ENCODE data around the gene PLPP7. TPM values are rescaled to one million over a fixed set of nuclear protein-coding genes. Genes with fewer than 3 reads are reported as not detected.

Gene PLPP7
- total and polyA plus RNA-seq, 5 donors: 96.3 to 160 (median 109) TPM

GRCh38 chr9:131282175-131282574 is 7.3 kb upstream of the PLPP7 start:
- ATAC-seq (no peak), DNase-seq (no peak)
- H3K27me3 ChIP-seq (ENCODE audit: control insufficient read depth, insufficient read depth): no peaks in the 10 kb centered on the region
- 78% methylated on average over 4 of the region's 4 CpGs for WGBS
- H3K9me3 ChIP-seq (ENCODE audit: control insufficient read depth, low read length): no peaks in the 10 kb centered on the region
- H3K4me3 ChIP-seq (ENCODE audit: low read length): no peak overlapping the region
- no peaks in the 10 kb centered on the region for H3K4me1 ChIP-seq (ENCODE audit: control insufficient read depth, insufficient read depth, low read length)
- no peak overlapping the region for H3K27ac ChIP-seq (ENCODE audit: low read length)
- intact Hi-C loops (cut with DNase I): loop anchor here in 1 of 4 donors (10.0 kb wide), 1 partner anchor 53 kb away; no protein-coding TSS in a partner anchor

- H3K27ac ChIP-seq (ENCODE audit: low read length): peak overlapping the region; percentile 76
- intact Hi-C loops (cut with DNase I): loop anchor here in 1 of 4 donors (10.0 kb wide), 1 partner anchor 52 kb away; no protein-coding TSS in a partner anchor
- peak; percentile 43 to 80 (median 76) for DNase-seq
- no peaks in the 10 kb centered on the region for H3K9me3 ChIP-seq (ENCODE audit: control insufficient read depth, low read length)
- 3% methylated on average over 61 of the region's 61 CpGs for WGBS
- peak overlapping the region; percentile 13 for H3K4me3 ChIP-seq (ENCODE audit: low read length)
- ATAC-seq: peak; percentile 50 to 56
- no peaks in the 10 kb centered on the region for H3K27me3 ChIP-seq (ENCODE audit: control insufficient read depth, insufficient read depth)
- no peaks in the 10 kb centered on the region for H3K4me1 ChIP-seq (ENCODE audit: control insufficient read depth, insufficient read depth, low read length)
These were observed 6.7 kb upstream of the PLPP7 start for GRCh38 chr9:131282688-131283422.

- H3K4me3 ChIP-seq (ENCODE audit: low read length): no peak overlapping the region
- H3K27me3 ChIP-seq (ENCODE audit: control insufficient read depth, insufficient read depth): no peaks in the 10 kb centered on the region
- no peaks in the 10 kb centered on the region for H3K4me1 ChIP-seq (ENCODE audit: control insufficient read depth, insufficient read depth, low read length)
- no peak overlapping the region for H3K27ac ChIP-seq (ENCODE audit: low read length)
- intact Hi-C loops (cut with DNase I): loop anchor here in 1 of 4 donors (10.0 kb wide), 1 partner anchor 50 kb away; no protein-coding TSS in a partner anchor
- ATAC-seq (no peak), DNase-seq (no peak)
- WGBS: 93% methylated on average over 6 of the region's 6 CpGs
- no peaks in the 10 kb centered on the region for H3K9me3 ChIP-seq (ENCODE audit: control insufficient read depth, low read length)
These were observed 4.7 kb upstream of the PLPP7 start for GRCh38 chr9:131284856-131285255.

GRCh38 chr9:131287359-131287758 is 2.2 kb upstream of the PLPP7 start:
- Histone ChIP-seq H3K27ac (ENCODE audit: low read length) (peak overlapping the region; percentile 35), H3K9me3 (ENCODE audit: control insufficient read depth, low read length) (no peaks in the 10 kb centered on the region), H3K27me3 (ENCODE audit: control insufficient read depth, insufficient read depth) (no peaks in the 10 kb centered on the region), H3K4me3 (ENCODE audit: low read length) (no peak overlapping the region), H3K4me1 (ENCODE audit: control insufficient read depth, insufficient read depth, low read length) (peaks cover 2% of the 10 kb centered on the region)
- 60% methylated on average over 6 of the region's 6 CpGs for WGBS
- ATAC-seq (no peak), DNase-seq (peak in 1 of 3 donors; percentile 41)
- intact Hi-C loops (cut with DNase I): loop anchor here in 1 of 4 donors (10.0 kb wide), 1 partner anchor 47 kb away; no protein-coding TSS in a partner anchor

GRCh38 chr9:131288217-131288616 is 1.3 kb upstream of the PLPP7 start:
- H3K27me3 ChIP-seq (ENCODE audit: control insufficient read depth, insufficient read depth): no peaks in the 10 kb centered on the region
- peak overlapping the region; percentile 59 for H3K27ac ChIP-seq (ENCODE audit: low read length)
- intact Hi-C loops (cut with DNase I): loop anchor here in 1 of 4 donors (10.0 kb wide), 1 partner anchor 47 kb away; no protein-coding TSS in a partner anchor
- H3K4me1 ChIP-seq (ENCODE audit: control insufficient read depth, insufficient read depth, low read length): peaks cover 2% of the 10 kb centered on the region
- WGBS: 78% methylated on average over 9 of the region's 9 CpGs
- H3K9me3 ChIP-seq (ENCODE audit: control insufficient read depth, low read length): no peaks in the 10 kb centered on the region
- DNase-seq: peak in 1 of 3 donors; percentile 64
- H3K4me3 ChIP-seq (ENCODE audit: low read length): no peak overlapping the region
- no peak for ATAC-seq

GRCh38 chr9:131290036-131290766 is 678 bp downstream of the PLPP7 start:
- peak in 2 of 3 donors; percentile 39 to 68 for DNase-seq
- intact Hi-C loops (cut with DNase I): no loop called here
- Histone ChIP-seq H3K9me3 (ENCODE audit: control insufficient read depth, low read length) (no peaks in the 10 kb centered on the region), H3K4me1 (ENCODE audit: control insufficient read depth, insufficient read depth, low read length) (peaks cover 2% of the 10 kb centered on the region), H3K4me3 (ENCODE audit: low read length) (peak overlapping the region; percentile 47), H3K27ac (ENCODE audit: low read length) (peak overlapping the region; percentile 80), H3K27me3 (ENCODE audit: control insufficient read depth, insufficient read depth) (no peaks in the 10 kb centered on the region)
- ATAC-seq: peak; percentile 15 to 43
- WGBS: 37% methylated on average over 34 of the region's 34 CpGs

- DNase-seq (peak in 2 of 3 donors; percentile 65 to 73), ATAC-seq (no peak)
- Histone ChIP-seq H3K4me3 (ENCODE audit: low read length) (peak overlapping the region; percentile 47), H3K27ac (ENCODE audit: low read length) (peak overlapping the region; percentile 80), H3K9me3 (ENCODE audit: control insufficient read depth, low read length) (no peaks in the 10 kb centered on the region), H3K4me1 (ENCODE audit: control insufficient read depth, insufficient read depth, low read length) (peaks cover 2% of the 10 kb centered on the region), H3K27me3 (ENCODE audit: control insufficient read depth, insufficient read depth) (no peaks in the 10 kb centered on the region)
- WGBS: 63% methylated on average over 17 of the region's 17 CpGs
- intact Hi-C loops (cut with DNase I): no loop called here
These were observed 1.3 kb downstream of the PLPP7 start for GRCh38 chr9:131290767-131291370.

- WGBS: 74% methylated on average over 7 of the region's 7 CpGs
- Histone ChIP-seq H3K27ac (ENCODE audit: low read length) (peak overlapping the region; percentile 61), H3K9me3 (ENCODE audit: control insufficient read depth, low read length) (no peaks in the 10 kb centered on the region), H3K4me3 (ENCODE audit: low read length) (no peak overlapping the region), H3K27me3 (ENCODE audit: control insufficient read depth, insufficient read depth) (no peaks in the 10 kb centered on the region), H3K4me1 (ENCODE audit: control insufficient read depth, insufficient read depth, low read length) (peaks cover 2% of the 10 kb centered on the region)
- intact Hi-C loops (cut with DNase I): no loop called here
- DNase-seq (peak in 1 of 3 donors; percentile 60), ATAC-seq (no peak)
These were observed 2.3 kb downstream of the PLPP7 start for GRCh38 chr9:131291795-131292315.

- WGBS: 85% methylated on average over 10 of the region's 10 CpGs
- no peak overlapping the region for H3K4me3 ChIP-seq (ENCODE audit: low read length)
- H3K4me1 ChIP-seq (ENCODE audit: control insufficient read depth, insufficient read depth, low read length): peaks cover 2% of the 10 kb centered on the region
- ATAC-seq: no peak
- peak overlapping the region; percentile 46 for H3K27ac ChIP-seq (ENCODE audit: low read length)
- DNase-seq: no peak
- no peaks in the 10 kb centered on the region for H3K27me3 ChIP-seq (ENCODE audit: control insufficient read depth, insufficient read depth)
- H3K9me3 ChIP-seq (ENCODE audit: control insufficient read depth, low read length): no peaks in the 10 kb centered on the region
- intact Hi-C loops (cut with DNase I): no loop called here
These were observed 3.4 kb downstream of the PLPP7 start for GRCh38 chr9:131292937-131293336.

- Histone ChIP-seq H3K27me3 (ENCODE audit: control insufficient read depth, insufficient read depth) (no peaks in the 10 kb centered on the region), H3K27ac (ENCODE audit: low read length) (peak overlapping the region; percentile 94), H3K4me1 (ENCODE audit: control insufficient read depth, insufficient read depth, low read length) (peaks cover 10% of the 10 kb centered on the region), H3K4me3 (ENCODE audit: low read length) (no peak overlapping the region), H3K9me3 (ENCODE audit: control insufficient read depth, low read length) (no peaks in the 10 kb centered on the region)
- DNase-seq (peak in 1 of 3 donors; percentile 28), ATAC-seq (no peak)
- intact Hi-C loops (cut with DNase I): no loop called here
- WGBS: 68% methylated on average over 9 of the region's 9 CpGs
These were observed 6.9 kb downstream of the PLPP7 start for GRCh38 chr9:131296460-131296859.
